IMR-90 (cell line): ENCODE results near the gene JAKMIP1. TPM values are rescaled to one million over a fixed set of nuclear protein-coding genes. Genes with fewer than 3 reads are reported as not detected.

ENCODE experiments used
- ATAC-seq: fragments of 200-7000 bp; cut with Tn5 transposase; 2 replicates; pipeline ENCODE4 v1.9.1; 2020; ENCODE audit warnings: low read depth, mild to moderate bottlenecking, moderate library complexity
- BruUV-seq: library from RNA; stranded (reverse); fragments of 400-500 nt; replicated peaks from 2 replicates; lab custom pipeline; 2021; lab: Mats Ljungman, UMichigan
- CTCF ChIA-PET: fragments of 300-600 bp; formaldehyde crosslinking; extraction: SDS; loops from one replicate; lab custom pipeline; 2021; ENCODE audit warnings: antibody characterized with exemption; lab: Yijun Ruan, JAX
- POLR2A ChIA-PET: fragments of 300-600 bp; sonication (Branson Sonifier 250); formaldehyde crosslinking; loops from one replicate; lab custom pipeline; 2022; ENCODE audit warnings: antibody characterized with exemption; ENCODE audit not compliant: unreplicated experiment; lab: Charles Lee
- DNase-seq: peaks from one replicate; pipeline ENCODE4 v3.0.0; 2013
- H2AFZ ChIP-seq: replicated peaks from 2 replicates; pipeline ENCODE3; 2013; ENCODE audit warnings: low read length, mild to moderate bottlenecking; ENCODE audit not compliant: poor library complexity
- H2AK5ac ChIP-seq: 2 replicates; pipeline ENCODE4 v1.6.1; 2013; ENCODE audit warnings: low read depth, low read length, inconsistent platforms
- H2AK9ac ChIP-seq: replicated peaks from 2 replicates; pipeline ENCODE3; 2013; ENCODE audit warnings: mild to moderate bottlenecking, low read depth, low read length, moderate library complexity; ENCODE audit not compliant: poor library complexity
- H2BK120ac ChIP-seq: 2 replicates; pipeline ENCODE4 v1.6.1; 2013; ENCODE audit warnings: low read depth, low read length, inconsistent platforms
- H2BK15ac ChIP-seq: 3 replicates; pipeline ENCODE4 v1.6.1; 2013; ENCODE audit warnings: low read depth, low read length, inconsistent platforms
- H2BK20ac ChIP-seq: 2 replicates; pipeline ENCODE4 v1.6.1; 2013; ENCODE audit warnings: low read depth, mild to moderate bottlenecking, inconsistent platforms, low read length, moderate library complexity
- H2BK5ac ChIP-seq: 2 replicates; pipeline ENCODE4 v1.6.1; 2013; ENCODE audit warnings: mild to moderate bottlenecking, low read depth, low read length, inconsistent platforms; ENCODE audit not compliant: poor library complexity, severe bottlenecking
- H3K14ac ChIP-seq: replicated peaks from 2 replicates; pipeline ENCODE4 v1.6.1; 2013; ENCODE audit warnings: low read depth, low read length, inconsistent platforms
- H3K18ac ChIP-seq: 2 replicates; pipeline ENCODE4 v1.6.1; 2013; ENCODE audit warnings: low read depth, low read length, control low read depth
- H3K23ac ChIP-seq: 2 replicates; pipeline ENCODE4 v1.6.1; 2013; ENCODE audit warnings: low read depth, low read length, inconsistent platforms
- H3K27ac ChIP-seq: 2 replicates; pipeline ENCODE4 v1.5.1; 2013; ENCODE audit warnings: mild to moderate bottlenecking, control low read depth, low read length; ENCODE audit not compliant: insufficient read depth
- H3K27me3 ChIP-seq: 2 replicates; pipeline ENCODE4 v1.6.1; 2013; ENCODE audit warnings: low read length; ENCODE audit not compliant: control insufficient read depth, insufficient read depth
- H3K36me3 ChIP-seq: 2 replicates; pipeline ENCODE4 v1.6.1; 2013; ENCODE audit warnings: low read length, mixed read lengths; ENCODE audit not compliant: control insufficient read depth, insufficient read depth
- H3K4ac ChIP-seq: 2 replicates; pipeline ENCODE4 v1.6.1; 2013; ENCODE audit warnings: low read depth, low read length, inconsistent platforms
- H3K4me1 ChIP-seq: 2 replicates; pipeline ENCODE4 v1.6.1; 2013; ENCODE audit warnings: low read length, mixed read lengths; ENCODE audit not compliant: control insufficient read depth, insufficient read depth
- H3K4me2 ChIP-seq: 2 replicates; pipeline ENCODE4 v1.6.1; 2013; ENCODE audit warnings: low read depth, mild to moderate bottlenecking, control low read depth, low read length, moderate library complexity
- H3K4me3 ChIP-seq: 2 replicates; pipeline ENCODE4 v1.5.1; 2013; ENCODE audit warnings: low read depth, mild to moderate bottlenecking, control low read depth, low read length, moderate library complexity; ENCODE audit not compliant: insufficient read depth
- H3K56ac ChIP-seq: 2 replicates; pipeline ENCODE4 v1.6.1; 2013; ENCODE audit warnings: low read length, inconsistent platforms; ENCODE audit not compliant: insufficient read depth; ENCODE audit errors: extremely low read depth
- H3K79me1 ChIP-seq, 2 experiments: 2 replicates each; pipeline ENCODE4 v1.6.1; 2013; ENCODE audit warnings: low read length in 2 of 2, inconsistent platforms in 1 of 2, low read depth in 1 of 2
- H3K9ac ChIP-seq: 2 replicates; pipeline ENCODE4 v1.6.1; 2013; ENCODE audit warnings: low read depth, low read length, control low read depth
- H3K9me1 ChIP-seq: 2 replicates; pipeline ENCODE4 v1.6.1; 2013; ENCODE audit warnings: low read length, inconsistent platforms; ENCODE audit not compliant: insufficient read depth
- H3K9me3 ChIP-seq: 2 replicates; pipeline ENCODE4 v1.6.1; 2013; ENCODE audit warnings: low read length; ENCODE audit not compliant: control insufficient read depth, insufficient read depth
- H4K20me1 ChIP-seq: 2 replicates; pipeline ENCODE4 v1.6.1; 2013; ENCODE audit warnings: low read length, inconsistent platforms; ENCODE audit not compliant: insufficient read depth
- H4K5ac ChIP-seq: 2 replicates; pipeline ENCODE4 v1.6.1; 2013; ENCODE audit warnings: mild to moderate bottlenecking, low read depth, low read length, control low read depth
- H4K8ac ChIP-seq, 2 experiments: 2 replicates each; pipeline ENCODE4 v1.6.1; 2013; ENCODE audit warnings: low read depth in 2 of 2, low read length in 2 of 2, control low read depth in 1 of 2, inconsistent platforms in 1 of 2
- H4K91ac ChIP-seq: 2 replicates; pipeline ENCODE4 v1.6.1; 2013; ENCODE audit warnings: low read depth, low read length, inconsistent platforms; ENCODE audit not compliant: insufficient read depth
- BHLHE40 ChIP-seq: fragments of 150-350 bp; IDR thresholded peaks from 2 replicates; pipeline ENCODE4 v1.6.1; 2016; ENCODE audit warnings: mild to moderate bottlenecking, low read depth, low read length
- MAZ ChIP-seq: IDR thresholded peaks from 2 replicates; pipeline ENCODE4 v1.6.1; 2012; ENCODE audit warnings: low read depth, mild to moderate bottlenecking, low read length, improper control_type of control experiment, moderate library complexity, borderline replicate concordance
- MXI1 ChIP-seq: IDR thresholded peaks from 2 replicates; pipeline ENCODE4 v1.6.1; 2012; ENCODE audit warnings: low read depth, mild to moderate bottlenecking, low read length, moderate library complexity, borderline replicate concordance
- WGBS, 2 experiments: methylation state at CpG; one replicate each; pipeline versions ENCODE4 v1.1.5 to v1.1.7; 2013; ENCODE audit warnings: missing lambda C conversion rate in 2 of 2; ENCODE audit not compliant: insufficient read length in 1 of 2; ENCODE audit errors: extremely low coverage in 2 of 2; 5-methylcytosine and 5-hydroxymethylcytosine counted together
- dilution Hi-C: fragments of 300-500 bp; cut with HindIII; formaldehyde crosslinking; loops from one replicate; pipeline ENCODE4 v1.14.3; 2018; ENCODE audit warnings: low sequenced_read_pairs; ENCODE audit not compliant: unreplicated experiment
- in situ Hi-C: fragments of 300-500 bp; cut with MboI; formaldehyde crosslinking; loops from 3 replicates; pipeline ENCODE4 v1.14.3; 2019; ENCODE audit warnings: low sequenced_read_pairs, inconsistent platforms, mixed read lengths
- intact Hi-C: fragments of 100-400 bp; cut with micrococcal nuclease; formaldehyde crosslinking; loops from 2 replicates; pipeline ENCODE4 v1.10.0; 2022
- polyA plus RNA-seq, 3 experiments: library from polyadenylated mRNA; depleted of rRNA; stranded (reverse); fragments of >200 nt; gene quantifications; 2 replicates each; pipeline ENCODE4 v1.2.3, GENCODE V29; 2012; ENCODE audit warnings: low replicate concordance in 1 of 3
- total RNA-seq: library from RNA; depleted of rRNA; stranded (reverse); fragments of >200 nt; gene quantifications from 2 replicates; pipeline ENCODE4 v1.2.3, GENCODE V29; 2012
- TF ChIP-seq, protein P1 (sequence below): fragments of 150-350 bp; IDR thresholded peaks from 2 replicates; pipeline ENCODE4 v1.6.1; 2017; ENCODE audit warnings: mild to moderate bottlenecking, antibody characterized with exemption, low read length, low read depth

JAKMIP1 gene
- total and polyA plus RNA-seq, 2 of the 4 experiments (the other 2 are of a cell fraction): not detected

DNA sequence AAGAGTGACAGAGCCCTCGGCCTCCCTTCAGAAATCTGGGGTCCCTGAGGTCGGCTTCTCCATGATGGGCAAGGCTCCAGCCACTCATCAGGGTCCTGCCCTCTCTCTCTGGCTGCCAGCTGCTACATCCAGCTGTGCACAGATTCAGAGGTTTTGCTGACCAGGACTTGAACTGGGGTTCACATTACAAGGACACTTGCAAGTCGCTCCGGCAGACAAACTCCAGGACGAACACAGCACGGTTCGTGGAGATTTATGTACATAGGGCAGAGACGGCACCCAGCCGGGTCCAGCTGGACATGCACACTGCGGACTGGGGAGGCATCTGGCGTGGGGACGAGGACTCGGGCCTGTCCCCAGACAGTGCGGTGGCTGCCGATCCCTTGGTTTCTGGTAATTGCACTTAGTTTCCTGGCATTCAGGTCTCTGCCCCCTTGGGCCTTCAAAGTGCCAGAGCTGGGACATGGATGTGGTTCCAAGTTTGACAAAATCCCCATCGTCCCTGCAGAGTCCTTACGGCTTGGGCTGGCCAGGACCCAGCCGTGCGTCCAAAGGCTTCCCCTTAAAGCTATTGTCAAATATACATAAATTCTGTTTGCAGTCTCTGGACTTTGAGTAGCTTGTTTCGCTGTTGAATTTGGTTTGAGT lies 175.9 kb downstream of the JAKMIP1 start:
- in situ Hi-C loops (no loop called here), dilution Hi-C loops (no loop called here), intact Hi-C loops (no loop called here)
- 65% methylated on average over 11 of the region's 20 CpGs; no CpG with 5 or more reads in 1 of the 2 experiments for WGBS, 2 experiments
- CTCF ChIA-PET: no interaction called here
- Histone ChIP-seq H2AK5ac (no peak overlapping the region), H3K23ac (no peak overlapping the region), H4K20me1 (no peaks in the 10 kb centered on the region), H3K4me1 (no peaks in the 10 kb centered on the region), H3K79me1 (no peaks in the 10 kb centered on the region), H3K4me2 (no peak overlapping the region), H3K36me3 (no peaks in the 10 kb centered on the region), H4K5ac (no peak overlapping the region), H3K9ac (no peak overlapping the region), H3K4ac (no peak overlapping the region), H3K9me1 (no peaks in the 10 kb centered on the region), H2BK120ac (no peak overlapping the region), H3K4me3 (no peak overlapping the region), H2BK15ac (no peak overlapping the region), H3K14ac (no peak overlapping the region), H2AK9ac (no peak overlapping the region), H2BK20ac (no peak overlapping the region), H3K18ac (no peak overlapping the region), H2BK5ac (no peak overlapping the region), H4K8ac (no peak overlapping the region), H3K56ac (no peak overlapping the region), H3K9me3 (no peaks in the 10 kb centered on the region), H3K27ac (no peak overlapping the region), H3K27me3 (no peaks in the 10 kb centered on the region), H2AFZ (no peak overlapping the region), H4K91ac (no peak overlapping the region)
- BruUV-seq: no TSS peak
- DNase-seq: no peak
- no peak for ATAC-seq
- TF ChIP-seq BHLHE40 (no peak), MXI1 (no peak), MAZ (no peak)
- TF ChIP-seq, protein P1, sequence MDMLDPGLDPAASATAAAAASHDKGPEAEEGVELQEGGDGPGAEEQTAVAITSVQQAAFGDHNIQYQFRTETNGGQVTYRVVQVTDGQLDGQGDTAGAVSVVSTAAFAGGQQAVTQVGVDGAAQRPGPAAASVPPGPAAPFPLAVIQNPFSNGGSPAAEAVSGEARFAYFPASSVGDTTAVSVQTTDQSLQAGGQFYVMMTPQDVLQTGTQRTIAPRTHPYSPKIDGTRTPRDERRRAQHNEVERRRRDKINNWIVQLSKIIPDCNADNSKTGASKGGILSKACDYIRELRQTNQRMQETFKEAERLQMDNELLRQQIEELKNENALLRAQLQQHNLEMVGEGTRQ: no peak
- POLR2A ChIA-PET: no interaction called here
